Measurements from ENCODE around the gene SLFN5.
"Not testable (repeated sequence)": the region's sequence is repeated elsewhere in the genome, so short reads cannot be mapped to it uniquely, and the experiment has no call there.

Gene SLFN5

DNA sequence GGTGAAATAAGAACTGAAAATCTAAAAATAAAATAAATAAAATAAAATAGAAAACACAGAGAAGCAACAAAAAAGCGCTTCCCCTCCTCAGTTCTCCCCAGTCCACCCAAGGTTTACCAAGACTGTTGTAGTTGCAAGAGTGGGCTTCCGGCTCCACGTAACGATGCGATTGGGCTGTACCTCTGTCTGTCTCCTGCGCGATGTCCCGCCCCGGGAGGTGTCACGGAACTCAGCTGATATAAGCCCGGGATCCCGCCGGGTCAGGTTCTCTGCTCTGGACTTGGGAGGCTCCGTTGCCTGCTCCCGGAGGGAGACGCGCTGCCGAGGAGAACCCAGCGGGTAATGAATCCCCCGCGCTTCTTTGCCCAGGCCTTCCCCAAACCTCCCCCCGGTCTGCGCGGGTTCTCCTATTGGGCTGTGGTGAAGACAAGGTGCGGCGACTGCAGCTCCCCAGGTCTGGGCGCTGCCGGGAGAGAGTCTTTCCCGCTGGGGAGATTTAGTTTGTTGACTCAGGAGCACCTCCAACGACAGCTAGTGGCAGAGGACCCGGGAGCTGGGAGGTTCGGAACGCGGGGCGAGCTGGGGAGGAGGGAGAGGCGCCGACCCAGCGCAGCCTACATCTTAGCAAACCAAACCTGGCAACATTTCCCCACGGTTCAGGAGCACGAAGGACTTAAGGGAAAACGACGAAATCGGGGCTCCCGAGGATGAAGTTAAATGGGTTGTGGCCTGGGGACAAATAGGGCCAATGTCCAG lies at the start of gene SLFN5:
SLFN5 (plus strand) TSS at position 268 of the 756 bp plus-strand sequence. CDS start 15,619 bp downstream, outside the sequence.
- peak; percentile 94 for DNase-seq (ENCODE audit: low spot score)

DNA sequence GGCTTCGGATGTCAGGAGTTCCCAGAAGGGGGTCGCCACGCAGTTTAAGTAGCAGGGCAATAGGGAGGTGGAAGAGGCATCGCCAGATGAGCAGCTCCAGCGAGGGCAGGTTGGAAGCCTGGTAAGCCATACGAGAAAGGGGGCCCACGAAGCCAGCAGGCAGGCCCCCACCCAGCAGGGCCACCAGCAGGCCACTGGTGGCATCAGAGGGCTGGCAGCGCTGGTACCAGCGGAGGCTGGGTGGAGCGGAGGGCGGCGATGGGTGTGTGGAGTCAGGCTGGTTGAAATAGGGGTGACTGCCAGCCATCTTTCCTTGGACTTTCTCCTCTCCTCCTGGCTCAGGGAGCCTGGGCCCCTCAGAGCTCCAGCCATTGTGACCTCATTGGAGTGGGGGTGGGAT lies 48.9 kb upstream of the SLFN5 start, which contains the start of gene SLC35G3:
SLC35G3 (minus strand) TSS at position 393 of the 400 bp plus-strand sequence; CDS start at position 307, 86 bp downstream.
- not testable (repeated sequence) for DNase-seq (ENCODE audit: low spot score)

DNA sequence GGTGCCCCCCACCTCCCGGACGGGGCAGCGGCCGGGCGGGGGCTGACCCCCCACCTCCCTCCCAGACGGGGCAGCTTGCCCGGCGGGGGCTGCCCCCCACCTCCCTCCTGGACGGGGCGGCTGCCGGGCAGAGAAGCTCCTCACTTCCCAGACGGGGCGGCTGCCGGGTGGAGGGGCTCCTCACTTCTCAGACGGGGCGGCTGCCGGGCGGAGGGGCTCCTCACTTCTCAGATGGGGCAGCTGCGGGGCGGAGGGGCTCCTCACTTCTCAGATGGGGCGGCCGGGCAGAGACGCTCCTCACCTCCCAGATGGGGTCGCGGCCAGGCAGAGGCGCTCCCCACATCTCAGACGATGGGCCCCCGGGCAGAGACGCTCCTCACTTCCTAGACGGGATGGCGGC lies 47.8 kb upstream of the SLFN5 start:
- not testable (repeated sequence) for DNase-seq (ENCODE audit: low spot score)

DNA sequence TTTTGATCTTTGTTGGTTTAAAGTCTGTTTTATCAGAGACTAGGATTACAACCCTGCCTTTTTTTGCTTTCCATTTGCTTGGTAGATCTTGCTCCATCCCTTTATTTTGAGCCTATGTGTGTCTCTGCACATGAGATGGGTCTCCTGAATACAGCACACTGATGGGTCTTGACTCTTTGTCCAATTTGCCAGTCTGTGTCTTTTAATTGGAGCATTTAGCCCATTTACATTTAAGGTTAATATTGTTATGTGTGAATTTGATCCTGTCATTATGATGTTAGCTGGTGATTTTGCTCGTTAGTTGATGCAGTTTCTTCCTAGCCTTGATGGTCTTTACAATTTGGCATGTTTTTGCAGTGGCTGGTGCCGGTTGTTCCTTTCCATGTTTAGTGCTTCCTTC lies 40.3 kb upstream of the SLFN5 start:
- not testable (repeated sequence) for DNase-seq (ENCODE audit: low spot score)

DNA sequence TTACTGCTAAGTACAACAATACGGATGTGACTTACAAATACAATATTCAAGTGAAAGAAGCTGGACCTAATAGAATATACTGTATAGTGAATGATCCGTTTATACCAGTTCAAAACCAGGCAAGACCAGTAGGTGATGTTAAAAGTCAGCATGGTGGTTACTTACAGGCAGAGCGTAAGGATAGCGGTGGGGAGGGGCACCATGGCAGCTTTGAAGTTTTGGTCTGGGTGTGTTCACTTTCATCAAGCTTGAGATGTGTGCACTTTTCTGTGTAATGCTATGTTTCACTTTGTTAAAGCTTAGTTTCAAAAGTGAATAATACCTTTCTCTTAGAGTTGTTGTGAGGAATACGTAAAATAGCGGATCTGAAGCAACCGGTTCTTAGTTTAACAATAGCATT lies 32.1 kb upstream of the SLFN5 start:
- no peak for DNase-seq (ENCODE audit: low spot score)

DNA sequence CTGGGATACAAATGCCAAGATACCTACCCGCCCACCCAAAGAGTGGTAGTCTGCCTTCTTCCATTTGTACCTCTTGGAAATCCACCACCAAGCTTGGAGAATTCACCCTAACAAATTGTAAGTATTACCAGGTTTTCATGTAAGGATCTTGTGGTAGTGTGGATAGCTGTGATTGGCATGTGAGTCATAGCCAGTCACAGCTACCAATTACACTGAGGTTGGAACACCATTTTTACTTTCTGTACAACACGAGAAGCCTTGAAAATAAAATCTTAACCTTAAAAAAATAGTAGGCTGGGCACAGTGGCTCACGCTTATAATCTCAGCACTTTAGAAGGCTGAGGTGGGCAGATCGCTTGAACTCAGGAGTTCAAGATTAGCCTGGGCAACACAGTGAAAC lies 30.2 kb upstream of the SLFN5 start:
- no peak for DNase-seq (ENCODE audit: low spot score)

DNA sequence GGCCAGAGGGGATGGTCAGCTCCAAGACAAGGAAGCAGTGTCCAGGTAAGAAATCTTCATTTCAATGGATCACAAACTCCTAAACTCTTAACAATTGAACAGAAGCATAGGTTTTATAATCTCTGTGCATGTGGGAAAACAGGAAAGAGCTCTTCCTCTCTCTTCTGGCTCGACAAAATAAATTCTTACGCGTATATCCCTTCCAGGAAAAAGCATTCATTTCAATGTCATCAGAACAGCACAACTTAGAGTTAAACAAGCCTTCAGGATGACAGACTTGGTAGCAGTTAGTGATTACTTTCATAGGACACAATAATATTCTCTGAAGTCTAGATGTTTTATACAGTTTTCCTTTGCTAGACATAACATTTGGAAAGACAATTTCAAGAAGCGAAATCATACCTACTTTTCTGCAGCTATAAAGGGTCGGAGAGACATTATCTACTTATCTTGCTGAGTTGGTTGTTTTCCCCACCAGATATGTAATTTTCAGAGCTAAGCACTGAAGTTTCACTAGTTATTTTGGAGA lies 29.4 kb upstream of the SLFN5 start:
- no peak for DNase-seq (ENCODE audit: low spot score)

DNA sequence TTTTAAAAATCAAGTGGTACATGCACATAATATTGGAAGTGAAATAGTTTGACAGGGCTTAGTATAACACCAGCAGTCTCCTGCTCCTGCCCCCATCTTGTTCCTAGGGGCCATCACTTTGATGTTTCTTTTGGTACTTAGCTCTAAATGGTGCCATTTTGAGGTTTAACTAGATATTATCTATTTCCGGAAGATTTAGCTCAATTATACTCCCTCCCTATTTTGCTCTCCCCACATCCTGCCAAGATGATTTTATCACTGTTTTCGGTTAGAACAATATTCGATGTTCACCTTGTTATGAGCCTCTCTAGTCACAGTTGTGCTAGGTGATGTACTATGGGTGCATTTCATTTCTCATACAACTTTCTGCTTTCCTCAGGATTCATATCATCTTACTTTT lies 28.7 kb upstream of the SLFN5 start:
- no peak for DNase-seq (ENCODE audit: low spot score)

DNA sequence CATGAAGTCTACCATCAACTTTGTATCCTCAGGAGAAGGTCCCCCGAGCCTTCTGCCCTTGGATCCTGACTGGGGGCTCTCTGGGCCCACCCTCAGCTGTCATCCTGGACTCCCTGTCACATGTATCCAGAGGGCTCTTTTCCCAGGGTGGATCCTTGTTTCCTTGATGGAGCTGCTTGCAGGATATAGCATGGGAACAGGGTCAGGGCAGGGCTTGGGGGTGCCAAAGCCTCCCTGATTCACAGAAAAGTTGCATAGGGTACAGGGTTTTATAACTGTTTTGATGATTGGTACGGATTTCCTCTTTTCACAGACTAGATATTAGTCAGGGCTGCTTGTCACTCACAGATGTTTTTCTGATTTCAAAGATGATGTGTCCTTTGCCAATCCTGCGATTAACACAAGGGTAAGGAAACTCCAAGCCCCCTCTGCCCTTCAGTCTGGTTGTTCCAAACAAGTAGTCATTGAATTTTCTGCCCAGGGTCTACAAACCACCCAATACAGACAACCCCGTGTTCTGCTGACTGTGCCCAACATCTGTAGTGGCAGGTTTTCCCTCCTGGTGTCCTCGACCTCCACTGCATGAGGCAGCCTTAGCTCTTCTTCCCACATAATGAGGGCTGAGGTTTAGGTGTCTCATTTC lies 28.1 kb upstream of the SLFN5 start:
- DNase-seq (ENCODE audit: low spot score), result no peak

DNA sequence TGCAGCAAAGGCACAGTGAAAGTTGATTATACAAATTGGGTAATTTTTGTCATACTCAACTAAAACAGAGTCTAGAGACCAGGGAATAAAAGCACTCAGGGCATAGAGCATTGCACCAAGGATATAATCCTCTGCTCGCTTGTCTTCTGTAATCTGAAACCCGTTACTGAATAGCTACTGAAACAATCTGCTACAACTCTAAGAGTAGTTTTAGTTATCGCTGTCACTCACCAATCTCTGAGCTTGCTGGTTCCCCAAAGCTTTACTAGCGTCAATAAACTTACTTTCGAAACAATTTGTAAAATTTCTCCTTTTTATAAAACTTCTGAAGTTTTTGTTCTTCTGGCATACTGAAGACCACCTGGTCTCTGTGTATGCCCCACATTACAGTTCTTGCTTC lies 25.8 kb upstream of the SLFN5 start:
- DNase-seq (ENCODE audit: low spot score), result no peak

DNA sequence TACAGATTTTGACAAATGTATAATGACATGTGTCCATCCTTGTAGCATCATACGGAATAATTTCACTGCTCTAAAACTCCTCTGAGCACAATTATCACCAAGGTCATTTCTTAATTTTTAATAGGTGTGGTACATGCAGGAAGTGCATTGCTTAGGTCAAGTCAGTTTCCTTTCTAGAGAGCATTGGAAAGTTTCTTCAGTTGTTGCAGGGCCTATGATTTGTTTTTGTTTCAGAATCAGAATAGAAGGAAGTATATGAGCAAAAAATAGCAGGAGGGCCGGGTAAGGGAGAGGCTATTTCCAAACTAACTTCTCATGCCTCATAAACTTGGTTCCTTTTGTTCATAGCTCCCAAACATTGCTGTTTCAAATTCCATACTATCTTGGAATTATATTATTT lies 24.0 kb upstream of the SLFN5 start:
- DNase-seq (ENCODE audit: low spot score), result no peak

DNA sequence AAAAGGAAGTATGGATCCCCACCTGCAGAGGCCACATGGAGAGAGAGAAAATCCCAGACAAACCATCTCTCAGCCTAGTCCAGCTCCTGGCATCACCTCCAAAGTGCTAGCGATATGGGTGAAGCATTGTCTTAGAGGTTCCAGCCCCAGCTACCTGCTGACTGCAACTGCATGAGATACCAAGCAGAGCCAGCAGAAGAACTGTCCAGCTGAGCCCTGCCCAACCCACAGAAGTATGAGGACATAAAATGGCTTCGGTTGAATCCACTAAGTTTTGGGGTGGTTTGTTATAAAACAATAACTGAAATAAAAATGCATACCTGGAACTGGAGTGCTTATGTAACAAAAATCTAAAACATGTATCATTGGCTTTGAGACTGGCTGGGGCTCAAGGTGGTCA lies 20.4 kb upstream of the SLFN5 start:
- no peak for DNase-seq (ENCODE audit: low spot score)

DNA sequence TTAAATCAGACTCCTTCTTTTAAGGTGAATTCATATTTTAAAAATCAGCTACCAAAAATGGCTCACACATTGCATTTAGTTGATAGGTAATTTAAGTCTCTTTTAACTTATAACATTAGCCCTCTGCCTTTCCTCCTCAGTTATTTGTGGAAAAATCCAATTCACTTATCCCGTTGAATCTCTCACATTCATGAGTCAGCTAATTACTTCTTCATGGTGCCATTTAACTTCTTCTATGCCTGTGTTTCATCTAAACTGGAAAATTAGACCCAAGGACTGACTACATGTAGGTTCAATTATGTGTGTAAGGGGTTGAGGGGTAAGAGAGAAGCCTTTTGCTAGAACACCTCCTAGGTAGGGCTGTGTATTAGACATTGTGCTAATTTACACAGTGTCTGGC lies 18.4 kb upstream of the SLFN5 start:
- no peak for DNase-seq (ENCODE audit: low spot score)

DNA sequence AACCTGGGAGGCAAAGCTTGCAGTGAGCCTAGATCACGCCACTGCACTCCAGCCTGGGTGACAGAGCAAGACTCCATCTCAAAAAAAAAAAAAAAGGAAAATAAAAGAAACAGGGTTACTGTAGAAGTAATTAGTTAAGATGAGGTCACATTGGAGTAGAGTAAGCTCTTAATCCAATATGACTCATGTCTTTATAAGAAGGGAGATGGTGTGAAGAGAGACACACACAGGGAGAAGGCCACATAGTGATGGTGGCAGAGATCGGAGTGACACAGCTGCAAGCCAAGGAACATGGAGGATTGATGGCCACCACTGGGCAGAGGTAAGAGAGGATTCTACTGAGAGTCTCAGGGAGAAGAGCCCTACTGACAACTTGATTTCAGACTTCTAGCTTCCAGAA lies 15.3 kb upstream of the SLFN5 start:
- DNase-seq (ENCODE audit: low spot score), result no peak

DNA sequence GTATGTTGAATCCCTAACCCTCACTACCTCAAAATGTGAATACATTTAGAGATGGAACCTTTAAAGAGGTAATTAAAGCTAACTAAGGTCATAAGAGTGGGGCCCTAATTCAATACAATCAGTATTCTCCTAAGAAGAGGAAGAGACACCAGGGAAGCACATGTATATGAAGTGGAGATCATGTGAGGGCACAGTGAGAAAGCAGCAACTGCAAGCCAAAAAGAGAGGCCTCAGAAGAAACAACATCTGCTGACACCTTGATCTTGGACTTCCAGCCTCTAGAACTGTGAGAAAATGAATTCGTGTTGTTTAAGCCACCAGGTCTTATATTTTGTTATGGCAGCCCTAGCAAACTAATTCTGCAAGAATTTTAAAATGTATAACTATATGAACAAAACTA lies 13.2 kb upstream of the SLFN5 start:
- DNase-seq (ENCODE audit: low spot score), result no peak

DNA sequence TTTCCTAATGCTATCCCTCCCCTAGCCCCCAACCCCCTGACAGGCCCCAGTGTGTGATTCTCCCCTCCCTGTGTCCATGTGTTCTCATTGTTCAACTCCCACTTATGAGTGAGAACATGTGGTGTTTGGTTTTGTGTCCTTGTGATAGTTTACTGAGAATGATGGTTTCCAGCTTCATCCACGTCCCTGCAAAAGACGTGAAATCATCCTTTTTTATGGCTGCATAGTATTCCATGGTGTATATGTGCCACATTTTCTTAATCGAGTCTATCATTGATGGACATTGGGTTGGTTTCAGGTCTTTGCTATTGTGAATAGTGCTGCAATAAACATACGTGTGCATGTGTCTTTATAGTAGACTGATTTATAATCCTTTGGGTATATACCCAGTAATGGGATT lies 8.6 kb upstream of the SLFN5 start:
- not testable (repeated sequence) for DNase-seq (ENCODE audit: low spot score)

DNA sequence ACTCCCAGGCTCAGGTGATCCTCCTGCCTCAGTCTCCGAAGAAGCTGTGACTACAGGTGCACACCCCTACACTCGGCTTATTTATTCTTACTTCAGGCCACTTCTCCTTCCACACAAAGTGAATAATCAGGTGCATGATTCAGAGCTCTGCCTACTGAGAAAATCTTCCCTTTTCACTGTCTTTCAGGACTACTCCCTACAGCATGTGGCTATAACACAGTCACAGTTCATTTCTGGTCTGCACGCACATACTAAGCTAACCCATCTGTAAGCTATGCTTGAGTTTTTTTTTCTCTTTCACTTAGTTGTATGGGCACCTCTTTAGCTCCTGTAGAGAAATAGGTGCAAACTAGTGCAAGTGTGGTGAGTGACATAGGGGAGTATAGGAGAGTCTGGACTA lies 7.6 kb upstream of the SLFN5 start:
- no peak for DNase-seq (ENCODE audit: low spot score)

DNA sequence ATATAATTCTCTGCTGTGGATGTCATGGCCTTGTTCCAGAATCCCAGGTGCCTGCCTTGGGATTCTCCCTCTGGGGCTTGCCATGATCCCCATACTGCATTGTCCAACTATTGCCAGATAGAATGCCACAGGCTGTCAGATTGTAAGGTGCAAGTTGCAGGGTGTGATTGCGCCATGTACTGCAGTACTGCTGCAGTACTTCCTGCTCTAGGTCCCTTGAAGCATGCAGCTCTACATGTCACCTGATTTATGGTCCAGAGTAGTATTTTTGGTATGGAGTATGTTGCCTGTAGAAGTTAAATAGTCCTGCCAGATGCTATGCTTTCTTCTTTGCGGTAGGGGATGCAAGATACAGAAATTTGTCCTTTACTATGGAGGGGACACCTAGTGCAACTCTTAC lies 7.0 kb upstream of the SLFN5 start:
- DNase-seq (ENCODE audit: low spot score), result no peak

DNA sequence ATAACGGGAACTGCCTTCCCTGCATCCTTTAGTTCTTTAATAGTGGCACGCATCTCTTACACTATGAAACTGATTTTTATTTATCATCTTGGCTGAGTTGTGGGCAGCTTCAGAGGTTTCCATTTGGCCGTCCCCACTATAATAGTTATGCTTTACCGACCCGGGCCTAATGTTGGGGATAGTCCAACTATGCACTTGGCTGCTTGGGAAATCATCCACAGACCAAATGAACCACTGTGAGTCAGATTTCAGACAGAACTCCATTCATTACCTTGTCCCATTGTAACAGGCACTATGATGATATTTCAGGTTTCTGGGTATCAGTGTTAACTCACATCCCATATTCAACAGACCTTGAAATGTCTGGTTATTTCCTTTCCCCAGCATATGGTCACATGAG lies 6.1 kb upstream of the SLFN5 start:
- no peak for DNase-seq (ENCODE audit: low spot score)

DNA sequence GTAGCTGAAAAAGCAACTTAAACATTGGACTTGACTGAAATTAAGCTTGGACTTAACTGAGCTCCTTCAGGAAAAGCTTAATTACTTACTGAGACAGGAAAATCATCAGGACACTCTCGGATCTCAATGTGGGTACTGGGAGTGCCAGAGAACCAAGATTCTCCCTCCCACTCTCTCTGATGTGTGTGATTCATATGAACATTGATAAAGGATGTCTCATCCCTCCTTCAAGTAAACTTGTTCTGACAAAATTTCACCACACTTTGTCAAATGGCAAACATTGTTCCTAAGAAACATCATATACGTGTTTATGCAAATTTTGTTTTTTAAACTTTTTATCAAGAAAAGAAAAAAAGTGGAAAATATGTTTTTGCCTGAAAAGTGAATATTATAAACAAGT lies 4.1 kb upstream of the SLFN5 start:
- peak; percentile 46 for DNase-seq (ENCODE audit: low spot score)

DNA sequence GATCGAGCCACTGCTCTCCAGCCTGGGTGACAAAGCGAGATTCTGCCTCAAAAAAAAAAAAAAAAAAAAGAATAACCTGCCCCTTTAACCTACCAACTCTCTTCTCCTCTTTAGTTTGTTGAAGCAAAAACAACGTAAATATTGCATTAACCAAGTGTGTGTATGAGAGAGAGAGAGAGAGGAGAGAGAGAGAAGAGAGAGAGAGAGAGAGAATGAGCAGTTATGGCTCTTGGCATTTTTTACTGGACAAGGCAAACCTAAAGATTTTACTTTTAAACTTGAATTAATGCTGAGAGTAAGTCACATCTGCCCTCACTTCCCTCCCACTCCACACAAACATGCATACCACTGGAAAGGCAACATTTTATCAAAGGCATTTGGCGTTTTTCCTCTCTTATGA lies 3.0 kb upstream of the SLFN5 start:
- peak; percentile 10 for DNase-seq (ENCODE audit: low spot score)

DNA sequence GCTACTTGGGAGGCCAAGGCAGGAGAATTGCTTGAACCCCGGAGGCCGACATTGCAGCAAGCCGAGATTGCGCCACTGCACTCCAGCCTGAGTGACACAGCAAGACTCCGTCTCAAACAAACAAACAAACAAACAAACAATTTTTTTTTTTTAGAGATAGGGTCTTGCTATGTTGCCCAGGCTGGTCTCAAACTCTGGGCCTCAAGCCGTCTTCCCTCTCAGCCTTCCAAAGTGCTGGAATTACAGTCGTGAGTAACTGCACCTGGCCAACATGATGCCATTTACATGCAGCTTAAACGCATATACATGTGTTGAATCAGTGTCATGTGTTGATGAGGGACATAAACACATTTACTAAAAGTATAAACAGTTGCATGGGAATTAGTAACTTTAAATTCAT lies 2.0 kb upstream of the SLFN5 start:
- DNase-seq (ENCODE audit: low spot score), result no peak

DNA sequence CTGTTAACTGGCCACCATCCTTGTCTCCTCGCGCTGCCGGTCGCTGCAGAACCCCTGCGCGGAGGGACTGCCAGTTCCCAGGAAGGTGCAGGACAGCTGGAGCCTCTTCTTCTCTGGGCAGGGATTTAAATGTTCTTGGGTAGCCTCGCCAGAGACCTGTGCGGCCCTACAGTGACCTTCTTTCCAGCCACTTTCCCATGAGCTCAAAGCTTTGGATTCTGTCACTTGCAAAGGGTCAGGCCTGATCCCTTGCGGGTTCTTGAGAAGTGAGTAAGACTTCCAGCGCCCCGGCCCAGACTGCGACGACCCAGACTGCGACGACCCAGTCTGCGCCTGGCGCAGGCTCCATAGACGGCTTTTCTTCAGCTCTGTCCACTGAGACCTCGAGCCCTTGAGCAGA lies 1.4 kb upstream of the SLFN5 start:
- no peak for DNase-seq (ENCODE audit: low spot score)

Measured in hepatic stellate cell (primary cell).